HCT116 (cell line): ENCODE measurements around the gene IFI27. TPM values are rescaled to one million over a fixed set of nuclear protein-coding genes. Genes with fewer than 3 reads are reported as not detected.

Experiments
- ATAC-seq: fragments of 200-7000 bp; cut with Tn5 transposase; 2 replicates; pipeline ENCODE4 v1.9.1; 2020; ENCODE audit warnings: mild to moderate bottlenecking, moderate library complexity
- BruUV-seq: library from RNA; stranded (reverse); fragments of 400-500 nt; replicated peaks from 2 replicates; lab custom pipeline; 2021; lab: Mats Ljungman, UMichigan
- CTCF ChIA-PET: fragments of 300-600 bp; sonication (Branson Sonifier 250); formaldehyde crosslinking; loops from one replicate; lab custom pipeline; 2021; ENCODE audit warnings: antibody characterized with exemption; lab: Charles Lee
- POLR2A ChIA-PET: fragments of 300-600, 350-600 bp; sonication (Branson Sonifier 250); formaldehyde crosslinking; loops from one replicate; lab custom pipeline; 2021; ENCODE audit warnings: antibody characterized with exemption; lab: Charles Lee
- RAD21 ChIA-PET, 2 experiments: fragments of 300-600 bp; sonication (Branson Sonifier 250); formaldehyde crosslinking; loops; one replicate each; lab custom pipeline; 2023; ENCODE audit warnings: low total read pairs in 2 of 2; ENCODE audit not compliant: uncharacterized antibody in 2 of 2, unreplicated experiment in 2 of 2, low non-redundant PET in 1 of 2; lab: Charles Lee
- DNase-seq: peaks from one replicate; pipeline ENCODE4 v3.0.0-alpha.2; 2010; ENCODE audit warnings: low read depth, low spot score
- H2AFZ ChIP-seq: fragments of 200-600 bp; shearing (Covaris generic), sonication (generic); 2 replicates; pipeline ENCODE4 v1.6.1; 2017; ENCODE audit warnings: low read depth, mixed run types, mixed read lengths, antibody characterized with exemption, low read length; ENCODE audit not compliant: poor library complexity, severe bottlenecking
- H3K27ac ChIP-seq: 2 replicates; pipeline ENCODE4 v1.5.1; 2012; ENCODE audit warnings: low read depth, low read length
- H3K27me3 ChIP-seq: fragments of 200-600 bp; sonication (generic); 2 replicates; pipeline ENCODE4 v1.6.1; 2016; ENCODE audit warnings: mixed run types, low read length, mixed read lengths; ENCODE audit not compliant: insufficient read depth
- H3K36me3 ChIP-seq, 2 experiments: fragments of 200-500 bp in 1 of 2; fragments of 200-600 bp in 1 of 2; sonication (Bioruptor generic) in 1 of 2; sonication (generic) in 1 of 2; 2 replicates each; pipeline versions ENCODE4 v1.5.1 to v1.6.1; 2014 to 2016; ENCODE audit warnings: low read length in 2 of 2, inconsistent platforms in 1 of 2, mixed read lengths in 1 of 2, mixed run types in 1 of 2; ENCODE audit not compliant: insufficient read depth in 2 of 2, control insufficient read depth in 1 of 2
- H3K4me1 ChIP-seq, 2 experiments: fragments of 200-600 bp in 1 of 2; sonication (generic) in 1 of 2; 2 replicates each; pipeline versions ENCODE4 v1.5.1 to v1.6.1; 2012 to 2017; ENCODE audit warnings: low read length in 2 of 2, inconsistent platforms in 1 of 2, mild to moderate bottlenecking in 1 of 2, mixed read lengths in 1 of 2, mixed run types in 1 of 2, moderate library complexity in 1 of 2; ENCODE audit not compliant: insufficient read depth in 2 of 2, control insufficient read depth in 1 of 2
- H3K4me2 ChIP-seq: fragments of 200-600 bp; sonication (generic); 2 replicates; pipeline ENCODE4 v1.6.1; 2017; ENCODE audit warnings: mixed run types, low read length, mixed read lengths
- H3K4me3 ChIP-seq, 2 experiments: fragments of 200-600 bp in 1 of 2; sonication (generic) in 1 of 2; replicated peaks in 1 of 2; 2 replicates each; pipeline ENCODE4 v1.5.1; 2011 to 2016; ENCODE audit warnings: low read length in 2 of 2, control low read depth in 1 of 2, low read depth in 1 of 2, mild to moderate bottlenecking in 1 of 2, mixed read lengths in 1 of 2, mixed run types in 1 of 2
- H3K79me2 ChIP-seq: fragments of 200-600 bp; sonication (generic); 2 replicates; pipeline ENCODE4 v1.6.1; 2017; ENCODE audit warnings: mild to moderate bottlenecking, mixed run types, low read length, moderate library complexity, mixed read lengths; ENCODE audit not compliant: insufficient read depth
- H3K9ac ChIP-seq: fragments of 200-600 bp; sonication (generic); 2 replicates; pipeline ENCODE4 v1.6.1; 2016; ENCODE audit warnings: low read length, mixed read lengths
- H3K9me2 ChIP-seq: fragments of 200-600 bp; sonication (generic), shearing (Covaris generic); 2 replicates; pipeline ENCODE4 v1.6.1; 2017; ENCODE audit warnings: mixed run types, mild to moderate bottlenecking, moderate library complexity; ENCODE audit not compliant: insufficient read depth
- H3K9me3 ChIP-seq, 2 experiments: fragments of 200-500 bp in 1 of 2; fragments of 200-600 bp in 1 of 2; sonication (Bioruptor generic) in 1 of 2; sonication (generic) in 1 of 2; 2 replicates each; pipeline ENCODE4 v1.6.1; 2014 to 2017; ENCODE audit warnings: low read length in 2 of 2, mixed read lengths in 2 of 2, inconsistent platforms in 1 of 2, low read depth in 1 of 2, mild to moderate bottlenecking in 1 of 2, mixed run types in 1 of 2, moderate library complexity in 1 of 2; ENCODE audit not compliant: control insufficient read depth in 1 of 2, insufficient read depth in 1 of 2
- H4K20me1 ChIP-seq: fragments of 200-600 bp; sonication (generic), shearing (Covaris generic); 2 replicates; pipeline ENCODE4 v1.6.1; 2017; ENCODE audit warnings: mixed run types, mild to moderate bottlenecking, moderate library complexity; ENCODE audit not compliant: insufficient read depth
- ATF3 ChIP-seq: IDR thresholded peaks from 2 replicates; pipeline ENCODE4 v1.6.1; 2012
- CBX3 ChIP-seq: IDR thresholded peaks from 2 replicates; pipeline ENCODE4 v1.6.1; 2012; ENCODE audit warnings: low read depth
- CTCF ChIP-seq, 3 experiments: fragments of 200-600 bp in 1 of 3; sonication (generic) in 1 of 3; IDR thresholded peaks in 2 of 3; conservative IDR thresholded peaks in 1 of 3; 2 replicates each; pipeline ENCODE4 v1.5.1; 2012 to 2017; ENCODE audit warnings: low read depth in 2 of 3, low read length in 2 of 3, antibody characterized with exemption in 1 of 3, borderline replicate concordance in 1 of 3, control low read depth in 1 of 3, mild to moderate bottlenecking in 1 of 3, mixed read lengths in 1 of 3, mixed run types in 1 of 3, moderate library complexity in 1 of 3; ENCODE audit not compliant: insufficient read depth in 1 of 3
- EGR1 ChIP-seq: IDR thresholded peaks from 2 replicates; pipeline ENCODE4 v1.6.1; 2012; ENCODE audit warnings: low read depth
- ELF1 ChIP-seq: IDR thresholded peaks from 2 replicates; pipeline ENCODE4 v1.6.1; 2012; ENCODE audit warnings: low read depth, borderline replicate concordance
- EZH2phosphoT487 ChIP-seq: fragments of 200-600 bp; IDR thresholded peaks from 2 replicates; pipeline ENCODE4 v1.6.1; 2018; ENCODE audit warnings: antibody characterized with exemption, borderline replicate concordance
- FOSL1 ChIP-seq: IDR thresholded peaks from 2 replicates; pipeline ENCODE4 v1.6.1; 2012; ENCODE audit warnings: low read depth
- JUND ChIP-seq: IDR thresholded peaks from 2 replicates; pipeline ENCODE4 v1.6.1; 2012
- MAX ChIP-seq: IDR thresholded peaks from 2 replicates; pipeline ENCODE4 v1.6.1; 2012
- POLR2A ChIP-seq: IDR thresholded peaks from 2 replicates; pipeline ENCODE4 v1.7.0; 2011; ENCODE audit warnings: borderline replicate concordance; ENCODE audit not compliant: insufficient read depth, insufficient read length; ENCODE audit errors: extremely low read depth
- POLR2AphosphoS5 ChIP-seq: IDR thresholded peaks from 2 replicates; pipeline ENCODE4 v1.6.1; 2011; ENCODE audit warnings: mild to moderate bottlenecking, low read depth, low read length, moderate library complexity
- RAD21 ChIP-seq: IDR thresholded peaks from 2 replicates; pipeline ENCODE4 v1.6.1; 2012; ENCODE audit warnings: low read depth, mild to moderate bottlenecking
- SP1 ChIP-seq: IDR thresholded peaks from 2 replicates; pipeline ENCODE4 v1.6.1; 2012; ENCODE audit warnings: low read depth
- SRF ChIP-seq: IDR thresholded peaks from 2 replicates; pipeline ENCODE4 v1.6.1; 2012; ENCODE audit warnings: low read depth
- TCF7L2 ChIP-seq: IDR thresholded peaks from 2 replicates; pipeline ENCODE4 v1.7.0; 2011; ENCODE audit warnings: borderline replicate concordance, inconsistent platforms; ENCODE audit not compliant: insufficient read depth, insufficient read length; ENCODE audit errors: extremely low read depth
- YY1 ChIP-seq: IDR thresholded peaks from 2 replicates; pipeline ENCODE4 v1.6.1; 2011; ENCODE audit warnings: low read length, low read depth, moderate library complexity, mild to moderate bottlenecking; ENCODE audit not compliant: insufficient replicate concordance; ENCODE audit errors: extremely low read depth
- ZFX ChIP-seq: fragments of 450-650 bp; IDR thresholded peaks from 2 replicates; pipeline ENCODE4 v1.6.1; 2017
- ZNF274 ChIP-seq: fragments of 200-500 bp; sonication (Bioruptor generic); IDR thresholded peaks from 2 replicates; pipeline ENCODE4 v1.6.1; 2014; ENCODE audit warnings: mild to moderate bottlenecking, low read depth, low read length, inconsistent platforms
- intact Hi-C: fragments of 100-400 bp; cut with micrococcal nuclease; formaldehyde crosslinking; loops from 2 replicates; pipeline ENCODE4 v1.10.0; 2022
- total RNA-seq: library from RNA; stranded (reverse); gene quantifications from one replicate; pipeline ENCODE4 v1.2.1, GENCODE V29; 2021; ENCODE audit not compliant: unreplicated experiment

The IFI27 gene
- total RNA-seq, 1 experiment from 2014 or later, result 3.8 TPM

- H3K36me3 ChIP-seq, result no peaks in the 10 kb centered on the region
- peaks cover 3% of the 10 kb centered on the region; the same call in 1 of the 2 replicates for H3K27me3 ChIP-seq
- intact Hi-C loops, result no loop called here
- H3K9ac ChIP-seq, result no peak overlapping the region
- no peak overlapping the region for H3K4me2 ChIP-seq
- POLR2A ChIA-PET, result no interaction called here
- H3K9me2 ChIP-seq, result no peaks in the 10 kb centered on the region
- BruUV-seq, result no TSS peak
- ATAC-seq (no peak), DNase-seq (no peak)
- no peaks in the 10 kb centered on the region for H3K4me1 ChIP-seq
- H3K4me3 ChIP-seq, result no peak overlapping the region
- H3K9me3 ChIP-seq, result peaks cover 0 to 11% of the 10 kb centered on the region in 2 experiments; a peak in 2 of 4 replicates
- H3K27ac ChIP-seq, result no peak overlapping the region
- RAD21 ChIA-PET, result no interaction called here
- no peak for TF ChIP-seq SRF
- no peak for TF ChIP-seq JUND
- H4K20me1 ChIP-seq, result no peaks in the 10 kb centered on the region
- H3K79me2 ChIP-seq, result no peaks in the 10 kb centered on the region
- CTCF ChIA-PET, result no interaction called here
- H2AFZ ChIP-seq, result no peak overlapping the region
Observed at GRCh38 chr14:94120667-94121340, 10.3 kb downstream of the IFI27 start.

- H3K9me3 ChIP-seq, result peaks cover 0 to 11% of the 10 kb centered on the region in 2 experiments; a peak in 2 of 4 replicates
- no peak overlapping the region for H2AFZ ChIP-seq
- H4K20me1 ChIP-seq, result no peaks in the 10 kb centered on the region
- intact Hi-C loops, result no loop called here
- no peaks in the 10 kb centered on the region for H3K4me1 ChIP-seq
- ATAC-seq, result no peak
- CTCF ChIA-PET, result no interaction called here
- H3K27me3 ChIP-seq, result peaks cover 3% of the 10 kb centered on the region; the same call in 1 of the 2 replicates
- H3K4me2 ChIP-seq, result no peak overlapping the region
- BruUV-seq, result no TSS peak
- no peak overlapping the region for H3K9ac ChIP-seq
- H3K4me3 ChIP-seq, result no peak overlapping the region
- TF ChIP-seq POLR2AphosphoS5, result no peak
- no peak for TF ChIP-seq ELF1
- TF ChIP-seq CBX3, result no peak
- no peak for TF ChIP-seq YY1
- no peak for TF ChIP-seq ZFX
- no peak for TF ChIP-seq RAD21
- TF ChIP-seq SRF, result no peak
- no peak for TF ChIP-seq MAX
- no peak for TF ChIP-seq TCF7L2
- no peak for TF ChIP-seq ATF3
- TF ChIP-seq JUND, result no peak
- no peak for TF ChIP-seq EZH2phosphoT487
- no peak for TF ChIP-seq POLR2A
- TF ChIP-seq EGR1, result no peak
- TF ChIP-seq FOSL1, result no peak
- no peak for TF ChIP-seq CTCF (IDR thresholded peaks at IDR 0.05 in 2 of 3, conservative IDR thresholded peaks at IDR 0.05 in 1 of 3; ENCODE audit: borderline replicate concordance in 1 of 3, insufficient read depth in 1 of 3, low read depth in 2 of 3, low read length in 2 of 3)
- TF ChIP-seq SP1, result no peak
- TF ChIP-seq ZNF274, result no peak
- no peaks in the 10 kb centered on the region for H3K9me2 ChIP-seq
- DNase-seq, result no peak
- no peaks in the 10 kb centered on the region for H3K79me2 ChIP-seq
- POLR2A ChIA-PET, result no interaction called here
- RAD21 ChIA-PET, result no interaction called here
- no peak overlapping the region for H3K27ac ChIP-seq
- no peaks in the 10 kb centered on the region for H3K36me3 ChIP-seq
Observed at GRCh38 chr14:94121485-94121884, 10.9 kb downstream of the IFI27 start.
